RWPE1 (cell line): ENCODE measurements around the gene BTRC.

Experiments used
- CTCF ChIA-PET: fragments of 350-600 bp; sonication (Branson Sonifier 250); formaldehyde crosslinking; extraction: SDS; loops from one replicate; lab custom pipeline; 2021; lab: Yijun Ruan, JAX
- POLR2A ChIA-PET: fragments of 400-600 bp; formaldehyde crosslinking; extraction: SDS; loops from one replicate; lab custom pipeline; 2020; ENCODE audit warnings: antibody characterized with exemption; ENCODE audit not compliant: low non-redundant PET; lab: Yijun Ruan, JAX
- DNase-seq: peaks from one replicate; pipeline ENCODE4 v3.0.0; 2012; ENCODE audit warnings: low spot score
- H3K27ac ChIP-seq: fragments of 450-650 bp; 2 replicates; pipeline ENCODE4 v1.5.1; 2017
- TF ChIP-seq, protein P1 (sequence below): fragments of 450-650 bp; conservative IDR thresholded peaks from 2 replicates; pipeline ENCODE4 v1.5.1; 2017; ENCODE audit warnings: low read depth, mild to moderate bottlenecking

The BTRC gene

DNA sequence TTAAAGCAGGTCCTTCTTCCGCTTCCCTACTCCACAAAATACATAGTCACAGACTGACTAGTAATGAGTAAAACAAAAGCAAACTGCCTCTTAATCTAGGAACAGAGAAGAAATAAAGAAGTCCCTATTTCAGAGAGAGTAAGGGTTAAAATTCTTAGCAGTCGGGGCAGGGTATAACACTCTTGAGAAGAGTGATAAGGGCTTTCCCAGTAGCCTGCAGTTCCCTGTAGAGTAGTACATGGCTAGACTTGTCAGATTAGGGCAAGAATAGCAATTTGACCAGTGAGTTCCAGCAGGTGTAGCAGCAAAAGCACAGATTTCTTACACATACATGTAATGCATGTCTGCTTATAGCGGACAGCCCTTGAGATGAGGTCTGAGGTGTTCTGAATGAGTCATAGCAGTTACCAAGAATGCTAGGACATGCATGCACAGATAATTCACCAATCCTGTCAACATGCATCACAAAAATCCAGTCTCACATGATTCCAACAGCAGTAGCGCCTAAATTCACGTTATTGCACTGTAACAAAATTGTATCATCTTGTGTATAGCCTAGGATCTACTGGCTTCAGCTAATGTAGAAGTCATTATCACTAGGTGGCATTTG is 40.7 kb downstream of the BTRC start:
- ChIA-PET CTCF (no interaction called here), POLR2A (no interaction called here)
- H3K27ac ChIP-seq = no peak overlapping the region
- TF ChIP-seq, protein P1, sequence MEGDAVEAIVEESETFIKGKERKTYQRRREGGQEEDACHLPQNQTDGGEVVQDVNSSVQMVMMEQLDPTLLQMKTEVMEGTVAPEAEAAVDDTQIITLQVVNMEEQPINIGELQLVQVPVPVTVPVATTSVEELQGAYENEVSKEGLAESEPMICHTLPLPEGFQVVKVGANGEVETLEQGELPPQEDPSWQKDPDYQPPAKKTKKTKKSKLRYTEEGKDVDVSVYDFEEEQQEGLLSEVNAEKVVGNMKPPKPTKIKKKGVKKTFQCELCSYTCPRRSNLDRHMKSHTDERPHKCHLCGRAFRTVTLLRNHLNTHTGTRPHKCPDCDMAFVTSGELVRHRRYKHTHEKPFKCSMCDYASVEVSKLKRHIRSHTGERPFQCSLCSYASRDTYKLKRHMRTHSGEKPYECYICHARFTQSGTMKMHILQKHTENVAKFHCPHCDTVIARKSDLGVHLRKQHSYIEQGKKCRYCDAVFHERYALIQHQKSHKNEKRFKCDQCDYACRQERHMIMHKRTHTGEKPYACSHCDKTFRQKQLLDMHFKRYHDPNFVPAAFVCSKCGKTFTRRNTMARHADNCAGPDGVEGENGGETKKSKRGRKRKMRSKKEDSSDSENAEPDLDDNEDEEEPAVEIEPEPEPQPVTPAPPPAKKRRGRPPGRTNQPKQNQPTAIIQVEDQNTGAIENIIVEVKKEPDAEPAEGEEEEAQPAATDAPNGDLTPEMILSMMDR = no peak
- peak; percentile 72 for DNase-seq

DNA sequence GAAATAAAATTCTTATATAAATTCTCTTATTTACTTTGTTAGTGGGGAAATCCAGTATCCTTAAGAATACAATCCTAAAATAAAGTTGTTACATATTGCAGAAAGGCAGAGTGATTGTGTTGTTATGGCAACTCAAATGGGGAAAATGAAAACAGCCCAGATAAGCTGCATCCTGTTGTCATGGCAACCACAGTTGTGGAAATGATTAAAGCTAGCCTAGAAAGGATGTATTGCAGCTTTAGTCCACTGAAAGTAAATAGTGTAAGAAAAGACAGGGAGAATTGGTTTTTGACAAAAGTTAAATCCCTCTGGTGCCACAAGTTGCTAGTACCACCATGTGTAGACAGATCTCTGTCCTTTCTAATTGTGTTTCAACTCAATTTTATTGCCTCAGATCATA is 43.2 kb downstream of the BTRC start:
- H3K27ac ChIP-seq = no peak overlapping the region
- ChIA-PET CTCF (interaction anchor here (0.8 kb wide), 2 partner anchors 9 to 17 kb away, joined by 3 read pairs; no protein-coding TSS in a partner anchor), POLR2A (no interaction called here)
- TF ChIP-seq, protein P1 = no peak
- peak; percentile 26 for DNase-seq

DNA sequence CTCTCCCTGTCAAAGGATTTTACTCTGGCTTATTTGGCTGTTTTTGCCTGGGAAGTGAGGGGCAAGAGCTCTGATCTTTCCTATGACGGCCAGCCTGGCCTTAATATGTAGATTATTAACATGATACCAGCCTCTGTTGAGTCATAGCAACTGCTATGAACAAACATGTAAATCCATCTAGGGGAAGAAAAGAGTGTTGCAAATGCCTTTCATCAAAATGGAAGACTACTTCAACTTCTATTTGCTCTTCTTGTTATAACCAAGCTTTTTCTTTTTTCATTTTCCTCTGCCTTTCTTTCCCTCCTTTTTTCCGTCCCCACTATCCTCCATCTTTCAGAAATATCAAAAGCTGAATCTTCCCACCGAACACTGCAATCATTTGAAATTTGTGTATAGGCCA is 46.6 kb downstream of the BTRC start:
- ChIA-PET POLR2A (no interaction called here), CTCF (interaction anchor here (0.5 to 0.6 kb wide), 3 partner anchors 8 to 305 kb away, joined by 3 to 4 read pairs (median 3); no protein-coding TSS in a partner anchor)
- H3K27ac ChIP-seq = no peak overlapping the region
- no peak for DNase-seq
- TF ChIP-seq, protein P1 = no peak

DNA sequence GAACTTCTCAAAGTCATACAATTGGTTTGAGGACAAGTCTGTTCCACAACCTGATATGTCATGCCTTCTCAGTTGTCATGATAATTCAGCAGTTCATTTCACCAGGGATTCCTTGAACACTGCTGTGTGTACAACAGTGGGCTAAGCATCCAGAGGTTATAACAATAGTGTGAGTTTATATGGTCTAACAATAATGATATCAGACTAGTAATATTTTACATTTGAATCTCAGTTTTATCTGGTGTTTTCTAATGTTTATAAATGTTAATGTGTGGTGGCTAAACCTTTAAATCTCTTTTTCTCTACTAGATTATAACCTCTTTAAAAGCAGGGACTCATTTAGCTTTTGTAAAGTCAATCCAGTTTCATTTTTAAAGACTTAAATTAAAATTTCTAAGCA is 48.7 kb downstream of the BTRC start:
- POLR2A ChIA-PET = no interaction called here
- H3K27ac ChIP-seq = no peak overlapping the region
- CTCF ChIA-PET = interaction anchor here (1.0 to 1.5 kb wide), 2 partner anchors 111 to 187 kb away, joined by 3 to 5 read pairs; no protein-coding TSS in a partner anchor
- TF ChIP-seq, protein P1 = no peak
- no peak for DNase-seq

DNA sequence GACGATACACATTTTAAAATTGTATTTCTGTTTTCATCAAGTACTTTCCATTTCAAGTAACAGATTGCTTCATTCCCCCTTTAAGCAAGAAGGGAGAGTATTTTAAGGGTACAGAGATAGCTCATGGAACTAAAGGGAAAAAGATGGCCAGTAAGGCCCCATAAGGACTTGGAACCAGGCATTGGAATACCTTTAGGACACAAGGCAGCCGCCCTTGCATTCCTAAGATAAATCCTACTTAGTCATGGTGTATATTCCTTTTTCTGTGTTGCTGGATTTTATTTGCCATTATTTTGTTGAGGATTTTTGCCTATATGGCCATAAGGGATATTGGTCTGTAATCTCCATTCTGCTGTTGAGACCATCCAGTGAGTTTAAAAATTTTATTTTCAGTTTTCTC is 49.2 kb downstream of the BTRC start:
- CTCF ChIA-PET = interaction anchor here (1.0 to 1.5 kb wide), 2 partner anchors 111 to 188 kb away, joined by 3 to 5 read pairs; no protein-coding TSS in a partner anchor

DNA sequence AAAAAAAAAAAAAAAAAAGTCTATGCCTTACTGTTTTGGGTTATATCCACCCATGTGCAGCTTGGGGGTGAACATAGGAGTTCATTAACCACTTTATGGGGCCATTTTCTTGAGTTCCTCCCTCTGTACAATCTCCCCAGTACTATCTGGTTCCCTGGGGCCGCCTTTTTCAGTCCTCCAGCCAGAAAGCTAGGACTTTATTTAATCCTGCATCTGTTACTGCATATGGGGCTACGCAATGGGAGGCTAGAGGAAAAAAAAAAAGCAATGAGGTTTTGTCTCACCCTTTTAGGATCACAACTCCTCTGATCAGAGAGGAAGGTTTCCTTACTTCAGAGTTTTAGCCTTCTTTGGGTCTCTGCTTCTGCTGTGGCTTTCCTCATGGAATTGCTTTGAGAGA is 51.0 kb downstream of the BTRC start:
- ChIA-PET POLR2A (interaction anchor here (0.6 kb wide), 1 partner anchor 329 kb away, joined by 3 read pairs; no protein-coding TSS in a partner anchor), CTCF (interaction anchor here (0.6 to 0.7 kb wide), 2 partner anchors 30 to 132 kb away, joined by 3 to 4 read pairs; no protein-coding TSS in a partner anchor)
- TF ChIP-seq, protein P1 = no peak
- no peak overlapping the region for H3K27ac ChIP-seq
- no peak for DNase-seq

More for the DNA sequence above, 49.2 kb downstream of the BTRC start:
- TF ChIP-seq, protein P1 = no peak
- no peak overlapping the region for H3K27ac ChIP-seq
- POLR2A ChIA-PET = no interaction called here
- no peak for DNase-seq
